Measurements from ENCODE around the gene KLRF2.
A peak's percentile ranks its signal among the peaks of the same experiment; 100 is the strongest.
"Not testable (repeated sequence)": the region's sequence is repeated elsewhere in the genome, so short reads cannot be mapped to it uniquely, and the experiment has no call there.

The KLRF2 gene

GRCh38 chr12:9869307-9870161, 11.8 kb upstream of the KLRF2 start, which contains the start of gene CLEC2B:
TSS of gene CLEC2B (minus strand) at chr12:9869354.
- peak; percentile 92 for DNase-seq (ENCODE audit: low read depth)
- no peak for TF ChIP-seq CTCF (conservative IDR thresholded peaks at IDR 0.05; ENCODE audit: low read length)
- peak within 1 kb of the TSS; percentile 59 for H3K4me3 ChIP-seq (ENCODE audit: low read length)

- TF ChIP-seq CTCF (conservative IDR thresholded peaks at IDR 0.05; ENCODE audit: low read length): no peak
- peak; percentile 10 for DNase-seq (ENCODE audit: low read depth)
- H3K4me3 ChIP-seq (ENCODE audit: low read length): peak overlapping the region; percentile 59
Measured at GRCh38 chr12:9870286-9870866, 10.9 kb upstream of the KLRF2 start.

- TF ChIP-seq CTCF (conservative IDR thresholded peaks at IDR 0.05; ENCODE audit: low read length): no peak
- DNase-seq (ENCODE audit: low read depth): no peak
- H3K4me3 ChIP-seq (ENCODE audit: low read length): no peak overlapping the region
Measured at GRCh38 chr12:9872162-9872561, 9.1 kb upstream of the KLRF2 start.

- TF ChIP-seq CTCF (conservative IDR thresholded peaks at IDR 0.05; ENCODE audit: low read length): no peak
- H3K4me3 ChIP-seq (ENCODE audit: low read length): no peak overlapping the region
Measured at GRCh38 chr12:9872742-9873141, 8.5 kb upstream of the KLRF2 start.

GRCh38 chr12:9876120-9876519, 5.2 kb upstream of the KLRF2 start:
- not testable (repeated sequence) for DNase-seq (ENCODE audit: low read depth); H3K4me3 ChIP-seq (ENCODE audit: low read length)

More at GRCh38 chr12:9872742-9873141, 8.5 kb upstream of the KLRF2 start:
- no peak for DNase-seq (ENCODE audit: low read depth)

- no peak for TF ChIP-seq CTCF (conservative IDR thresholded peaks at IDR 0.05; ENCODE audit: low read length)
- no peak overlapping the region for H3K4me3 ChIP-seq (ENCODE audit: low read length)
- no peak for DNase-seq (ENCODE audit: low read depth)
Measured at GRCh38 chr12:9880532-9881078, 684 bp upstream of the KLRF2 start.

GRCh38 chr12:9881988-9882387, 699 bp downstream of the KLRF2 start:
- TF ChIP-seq CTCF (conservative IDR thresholded peaks at IDR 0.05; ENCODE audit: low read length): no peak
- DNase-seq (ENCODE audit: low read depth): no peak
- H3K4me3 ChIP-seq (ENCODE audit: low read length): no peak overlapping the region
